ENCODE results near the gene AP1G1.
"Not testable (repeated sequence)": the region's sequence is repeated elsewhere in the genome, so short reads cannot be mapped to it uniquely, and the experiment has no call there.

Gene AP1G1

DNA sequence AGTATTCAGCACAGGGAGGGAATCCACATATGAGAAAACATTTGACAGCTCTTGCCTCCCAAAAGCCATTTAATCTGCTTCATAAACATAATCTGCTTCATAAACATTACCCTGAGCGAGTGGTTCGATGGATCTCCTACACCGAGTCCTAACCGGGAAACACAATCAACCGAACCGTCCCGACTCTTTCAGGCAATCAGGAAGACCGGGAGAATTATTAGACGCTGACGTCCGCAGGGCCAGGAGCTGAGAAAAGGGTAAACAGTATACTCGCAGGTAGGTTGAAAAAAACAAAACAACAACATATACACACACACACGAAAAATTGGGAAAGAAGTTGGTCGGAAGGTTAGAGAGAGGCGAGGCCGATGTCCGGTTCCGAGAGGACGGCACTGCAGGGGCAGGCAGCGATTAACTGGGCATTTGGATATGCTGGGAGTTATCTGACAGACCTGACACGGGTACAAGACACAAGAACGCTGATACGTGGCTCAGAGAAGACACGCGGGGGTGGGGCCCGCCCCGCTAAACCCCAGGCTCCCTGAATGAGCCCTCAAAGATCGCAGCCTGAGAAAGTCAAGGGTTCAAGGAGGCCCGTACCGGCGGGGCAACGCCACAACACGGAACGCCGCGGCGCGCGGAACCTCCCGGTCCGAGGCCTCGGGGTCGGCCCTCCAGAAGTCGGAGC is 585 bp downstream of the AP1G1 start:
- DNase-seq, result no peak

DNA sequence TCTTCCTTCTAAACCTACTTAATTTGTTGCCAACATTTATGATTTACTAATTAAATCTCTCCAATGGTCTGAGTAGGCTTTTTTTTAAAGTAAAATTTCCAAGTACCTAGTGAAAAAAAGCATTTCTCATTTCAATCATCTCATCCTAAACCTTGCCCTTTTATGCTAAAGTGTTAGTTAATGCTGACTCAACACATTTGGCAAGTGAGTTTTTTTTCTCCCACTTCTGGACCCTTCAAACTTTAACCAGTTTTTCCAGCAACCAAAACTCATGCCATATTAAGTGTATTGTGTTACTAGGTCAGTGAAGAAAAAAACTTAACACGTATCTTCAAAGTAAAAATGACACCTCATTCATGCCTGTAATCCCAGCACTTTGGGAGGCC is 5.3 kb downstream of the AP1G1 start:
- no peak for DNase-seq

DNA sequence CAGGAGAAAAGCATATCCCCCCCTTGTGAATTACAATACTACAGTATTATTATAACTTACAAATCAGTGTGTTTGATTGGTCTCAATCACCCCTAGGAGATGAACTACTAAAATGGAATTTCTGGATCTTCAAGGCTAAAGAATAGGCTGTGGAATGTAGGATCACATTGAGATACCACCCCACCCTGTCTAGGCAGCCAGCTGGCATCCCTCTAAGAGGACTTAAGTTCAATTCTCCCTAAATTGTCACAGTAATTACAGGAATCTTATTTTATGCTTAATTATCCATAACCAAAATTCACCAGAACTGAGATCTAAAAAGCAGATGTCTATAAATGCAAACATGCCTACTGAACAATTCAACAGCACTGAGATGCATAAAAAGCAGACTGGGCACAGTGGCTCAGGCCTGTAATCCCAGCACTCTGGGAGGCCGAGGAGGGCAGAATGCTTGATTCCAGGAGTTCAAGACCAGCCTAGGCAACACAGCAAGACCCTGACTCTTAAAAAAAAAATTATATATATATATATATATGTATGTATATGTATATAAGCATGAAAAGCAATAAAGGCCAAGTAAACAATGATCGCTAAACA is 12.0 kb downstream of the AP1G1 start:
- no peak for DNase-seq

DNA sequence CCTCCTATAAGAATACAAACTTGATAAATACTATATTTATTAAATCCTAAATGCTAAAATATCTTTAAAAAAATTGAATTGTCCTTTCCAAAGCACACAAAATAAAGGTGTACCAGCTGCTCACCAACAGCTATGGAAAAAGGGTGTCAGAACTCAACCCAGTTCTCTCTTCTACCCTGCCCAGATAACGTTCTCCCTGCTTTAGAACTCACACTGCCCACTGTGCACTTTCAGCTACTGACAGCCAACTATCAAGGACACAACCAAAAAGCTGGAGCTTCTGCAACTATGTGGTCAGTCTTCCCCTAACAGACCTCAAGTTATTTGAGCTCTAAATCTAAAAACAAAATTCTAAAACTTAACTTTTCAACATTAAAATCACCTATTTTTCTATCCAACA is 13.7 kb downstream of the AP1G1 start:
- no peak for DNase-seq

DNA sequence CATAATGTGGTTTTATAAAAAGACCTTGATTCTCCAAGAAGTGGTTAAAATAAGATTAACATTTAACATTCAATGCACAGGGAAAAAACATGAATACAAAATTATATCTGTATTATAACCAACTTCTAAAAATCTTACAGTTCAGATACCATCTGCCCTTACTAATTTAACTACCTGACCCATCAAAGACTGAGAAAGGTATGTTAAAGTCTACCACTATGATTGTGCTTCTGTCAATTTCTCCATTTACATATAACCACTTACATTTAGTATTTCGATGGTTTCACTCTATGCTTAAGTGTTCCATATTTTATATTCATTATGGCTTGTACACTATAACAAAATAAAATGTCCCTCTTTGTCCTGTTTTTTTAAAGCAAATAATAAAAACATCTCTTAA is 14.6 kb downstream of the AP1G1 start:
- no peak for DNase-seq

DNA sequence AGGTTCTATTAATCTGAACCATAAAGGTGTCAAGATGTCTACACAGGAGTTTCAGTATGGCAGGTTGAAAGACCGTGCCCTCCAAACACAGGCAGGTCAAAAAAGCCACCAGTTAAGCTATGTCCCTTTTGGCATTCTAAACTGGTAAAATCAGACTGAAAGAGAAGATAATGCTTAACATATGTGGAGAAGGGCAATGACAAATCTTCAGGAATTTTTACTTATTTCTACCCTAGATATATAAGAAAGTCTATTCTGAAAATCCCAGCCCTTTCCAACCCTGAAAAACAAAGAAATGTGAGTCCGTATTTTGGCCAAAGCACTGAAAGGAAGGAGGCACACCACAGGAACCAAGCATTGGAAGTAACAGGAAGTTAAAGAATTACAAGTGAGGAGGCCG is 16.5 kb downstream of the AP1G1 start:
- no peak for DNase-seq

DNA sequence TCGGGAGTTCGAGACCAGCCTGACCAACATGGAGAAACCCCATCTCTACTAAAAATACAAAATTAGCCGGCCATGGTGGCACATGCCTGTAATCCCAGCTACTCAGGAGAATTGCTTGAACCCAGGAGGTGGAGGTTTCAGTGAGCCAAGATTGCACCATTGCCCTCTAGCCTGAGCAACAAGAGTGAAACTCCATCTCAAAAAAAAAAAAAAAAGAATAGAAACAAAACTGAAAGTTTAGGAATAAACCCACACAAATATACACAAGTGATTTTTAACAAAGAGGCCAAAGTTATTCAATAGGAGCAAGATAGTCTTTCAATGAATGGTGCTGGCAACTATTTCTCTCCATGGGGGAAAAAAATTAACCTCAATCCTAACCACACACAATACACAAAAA is 18.3 kb downstream of the AP1G1 start:
- not testable (repeated sequence) for DNase-seq

DNA sequence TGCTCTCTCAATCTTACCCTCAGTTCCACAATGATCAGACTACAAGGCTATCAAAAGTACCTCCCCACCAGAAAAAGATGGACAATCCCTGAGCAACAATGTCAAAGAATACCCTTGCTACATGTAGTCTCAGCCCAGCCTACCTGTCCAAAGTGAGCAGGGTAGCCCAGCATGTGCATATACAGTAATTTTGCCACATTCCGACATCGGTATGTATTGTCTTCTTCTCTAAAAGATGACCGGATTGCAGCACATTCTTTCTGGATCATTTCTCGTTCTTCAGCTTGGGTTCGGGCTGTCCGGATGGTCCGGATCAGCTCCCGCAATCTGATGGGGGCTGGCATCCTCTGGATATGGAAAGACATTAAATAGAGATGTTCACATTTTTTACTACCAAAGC is 19.5 kb downstream of the AP1G1 start:
- no peak for DNase-seq

DNA sequence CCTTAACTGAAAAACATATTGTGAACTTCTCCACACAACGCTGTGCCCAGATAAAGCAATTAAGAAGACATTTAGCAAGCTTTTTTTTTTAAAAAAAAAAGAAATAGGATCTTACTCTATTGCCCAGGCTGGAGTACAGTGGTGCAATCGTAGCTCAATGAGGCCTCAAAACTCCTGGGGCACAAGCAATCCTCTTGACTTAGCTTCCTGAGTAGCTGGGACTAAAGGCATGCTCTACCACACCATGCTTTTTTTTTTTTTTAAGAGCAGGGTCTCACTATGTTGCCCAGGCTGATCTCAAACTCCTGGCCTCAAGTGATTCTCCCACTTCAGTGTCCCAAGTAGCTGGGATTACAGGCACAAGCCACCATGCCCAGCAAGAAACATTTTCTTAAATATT is 20.1 kb downstream of the AP1G1 start:
- DNase-seq, result no peak

DNA sequence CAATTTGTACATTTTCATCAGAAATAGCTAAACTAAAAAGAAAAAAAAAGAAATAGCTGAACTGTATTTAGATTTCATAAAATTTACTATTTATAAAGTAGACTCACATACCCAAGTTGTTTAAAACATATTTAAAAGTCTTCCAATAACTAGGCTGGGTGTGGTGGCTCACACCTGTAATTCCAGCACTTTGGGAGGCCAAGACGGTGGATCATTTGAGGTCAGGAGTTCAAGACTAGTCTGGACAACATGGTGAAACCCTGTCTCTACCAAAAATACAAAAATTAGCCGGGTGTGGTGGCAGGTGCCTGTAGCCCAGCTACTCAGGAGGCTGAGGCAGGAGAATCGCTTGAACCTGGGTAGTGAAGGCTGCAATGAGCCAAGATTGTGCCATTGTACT is 23.5 kb downstream of the AP1G1 start:
- not testable (repeated sequence) for DNase-seq

DNA sequence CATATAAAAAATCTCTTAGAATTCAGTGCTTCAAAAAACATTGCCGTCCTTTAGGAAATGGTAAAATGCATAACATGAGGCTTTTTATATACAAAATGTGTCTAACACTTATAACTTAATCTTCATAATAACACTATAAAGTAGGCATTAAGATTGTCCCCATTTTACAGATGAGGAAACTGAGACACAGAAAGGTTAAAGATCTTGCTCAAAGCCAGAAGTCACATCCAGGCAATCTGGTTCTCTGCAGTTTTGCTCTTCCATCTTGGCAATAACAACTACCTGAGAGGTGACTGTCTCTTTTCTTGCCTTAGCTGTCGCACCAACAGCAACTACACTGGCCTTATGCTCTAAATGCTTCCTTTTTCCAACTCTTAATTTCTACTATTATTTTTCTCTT is 24.5 kb downstream of the AP1G1 start:
- no peak for DNase-seq

DNA sequence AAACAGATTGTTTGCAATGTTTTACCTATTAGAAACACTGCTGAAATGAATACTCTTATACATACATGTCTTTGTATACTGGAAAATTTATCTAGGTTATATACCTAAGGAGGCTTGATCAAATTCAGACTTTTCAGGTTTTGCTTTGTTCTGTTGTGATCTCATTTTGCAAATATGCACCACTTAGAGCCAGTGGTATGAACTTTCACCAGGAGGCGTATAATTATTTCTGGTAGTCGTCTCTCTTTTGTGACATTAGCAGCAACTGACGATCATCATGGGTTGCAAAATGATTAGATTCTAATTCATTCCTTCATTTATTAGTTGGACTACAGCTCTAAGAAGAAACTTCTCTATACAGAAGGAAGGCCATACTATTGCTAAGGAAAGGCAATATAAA is 26.9 kb downstream of the AP1G1 start:
- DNase-seq, result no peak

DNA sequence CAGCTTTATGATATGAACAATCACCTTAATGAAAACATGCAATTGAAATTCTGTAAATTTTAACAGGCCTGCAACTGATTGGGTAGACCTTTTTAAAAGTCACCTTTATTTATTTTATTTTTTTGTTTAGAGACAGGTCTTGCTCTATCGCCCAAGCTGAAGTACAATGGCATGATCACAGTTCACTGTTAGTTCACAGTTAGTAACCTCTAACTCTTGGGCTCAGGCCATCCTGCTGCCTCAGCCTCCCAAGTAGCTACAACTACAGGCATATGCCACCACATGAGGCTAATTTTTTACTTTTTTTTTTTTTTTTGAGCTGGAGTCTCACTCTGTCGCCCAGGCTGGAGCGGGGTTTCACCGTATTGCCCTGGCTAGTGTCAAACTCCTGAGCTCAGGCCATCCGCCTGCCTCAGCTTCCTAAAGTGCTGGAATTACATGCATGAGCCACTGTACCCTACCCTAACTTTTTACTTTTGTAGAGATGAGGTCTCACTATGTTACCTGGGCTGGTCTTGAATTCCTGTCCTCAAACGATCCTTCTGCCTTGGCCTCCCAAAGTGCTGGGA is 28.0 kb downstream of the AP1G1 start:
- no peak for DNase-seq

DNA sequence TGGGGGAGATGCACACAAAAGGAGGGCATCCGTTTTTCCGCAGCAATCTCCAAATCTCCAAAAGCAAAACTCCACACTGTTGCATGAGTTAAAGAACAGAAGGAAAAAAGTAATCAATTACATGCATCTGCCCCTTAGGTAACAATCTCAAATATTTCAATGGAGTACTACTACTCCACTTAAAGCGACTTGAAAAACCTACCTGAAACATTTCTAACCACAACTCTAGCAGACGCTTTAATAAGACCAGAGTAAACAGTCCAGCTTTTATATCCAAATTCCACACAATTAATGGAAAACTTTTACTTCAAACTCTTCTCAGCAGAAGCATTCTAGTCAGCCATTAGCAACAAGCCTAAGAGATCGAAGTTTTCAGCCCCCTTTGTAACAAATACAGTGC is 29.9 kb downstream of the AP1G1 start:
- no peak for DNase-seq

DNA sequence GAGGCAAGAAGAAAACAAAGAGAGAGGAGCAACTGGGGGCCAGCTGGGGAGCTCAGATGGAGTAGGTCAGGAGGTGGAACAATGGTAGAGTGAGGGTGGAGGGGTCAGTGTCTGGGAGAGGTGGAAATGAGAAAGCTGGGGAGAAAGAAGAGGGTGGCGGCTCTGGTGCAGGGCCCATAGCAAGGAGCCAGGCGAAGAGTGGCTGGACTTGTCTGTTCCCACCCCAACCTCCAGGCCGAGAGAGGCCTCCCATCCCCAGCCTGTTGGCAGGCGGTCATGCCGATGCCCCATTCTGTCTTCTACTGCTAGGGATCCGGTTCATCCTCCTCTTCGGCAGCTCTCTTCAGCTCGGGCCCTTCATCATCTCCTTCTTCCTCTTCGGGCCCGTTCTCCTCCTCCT is 31.3 kb downstream of the AP1G1 start:
- DNase-seq, result no peak

DNA sequence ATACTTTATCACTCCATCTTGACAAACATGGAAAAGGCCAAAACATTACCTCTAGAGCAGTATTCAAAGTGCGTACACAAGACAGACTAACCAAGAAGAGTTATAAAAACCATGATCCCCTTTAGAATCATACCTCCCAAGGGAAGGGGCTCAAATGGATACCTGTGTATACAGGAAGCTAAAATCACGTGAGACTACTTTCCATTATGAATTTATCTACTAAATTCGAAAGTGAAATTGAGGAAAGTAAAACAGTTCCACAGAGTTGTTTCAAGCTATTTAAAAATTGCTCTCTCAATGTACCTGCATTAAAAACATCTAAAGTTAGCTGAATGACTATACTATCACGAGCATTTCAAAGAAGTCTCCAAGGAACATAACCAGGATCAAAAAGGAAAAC is 32.7 kb downstream of the AP1G1 start:
- peak in 1 of 2 donors; percentile 22 for DNase-seq

DNA sequence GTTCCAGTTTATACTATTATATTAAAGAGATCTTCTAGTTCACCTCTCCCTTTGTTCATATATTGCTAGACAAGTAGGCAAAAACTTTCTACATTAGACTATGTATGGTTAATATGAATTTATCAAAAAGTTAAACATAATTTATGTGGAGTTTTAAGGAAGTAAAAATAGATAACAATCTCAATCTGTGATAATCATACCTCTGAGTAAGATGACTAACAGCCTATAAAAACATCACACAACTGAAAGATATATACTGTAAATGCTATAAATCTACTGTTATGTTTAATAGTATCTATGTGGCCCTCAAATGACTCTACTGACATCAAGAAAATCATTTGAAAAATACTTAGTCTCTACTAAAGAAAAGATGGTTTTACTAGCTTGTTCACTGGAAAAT is 37.1 kb downstream of the AP1G1 start:
- no peak for DNase-seq

DNA sequence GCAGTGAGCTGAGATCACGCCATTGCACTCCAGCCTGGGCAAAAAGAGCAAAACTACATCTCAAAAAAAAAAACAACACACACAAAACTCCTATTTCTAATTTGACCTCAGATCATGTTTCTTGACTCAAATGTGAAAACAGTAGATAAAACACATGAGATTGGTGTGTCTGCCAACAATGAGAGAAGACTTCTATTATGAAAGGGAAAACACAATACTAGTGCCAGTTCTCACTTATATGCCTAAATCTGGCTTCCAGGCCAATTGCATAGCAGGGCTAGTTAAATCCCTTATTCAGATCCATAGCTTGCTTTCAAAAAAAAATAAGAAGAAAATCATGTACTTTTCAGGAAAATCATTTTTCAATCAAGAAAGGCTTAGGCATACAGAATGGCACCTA is 39.4 kb downstream of the AP1G1 start:
- DNase-seq, result no peak

DNA sequence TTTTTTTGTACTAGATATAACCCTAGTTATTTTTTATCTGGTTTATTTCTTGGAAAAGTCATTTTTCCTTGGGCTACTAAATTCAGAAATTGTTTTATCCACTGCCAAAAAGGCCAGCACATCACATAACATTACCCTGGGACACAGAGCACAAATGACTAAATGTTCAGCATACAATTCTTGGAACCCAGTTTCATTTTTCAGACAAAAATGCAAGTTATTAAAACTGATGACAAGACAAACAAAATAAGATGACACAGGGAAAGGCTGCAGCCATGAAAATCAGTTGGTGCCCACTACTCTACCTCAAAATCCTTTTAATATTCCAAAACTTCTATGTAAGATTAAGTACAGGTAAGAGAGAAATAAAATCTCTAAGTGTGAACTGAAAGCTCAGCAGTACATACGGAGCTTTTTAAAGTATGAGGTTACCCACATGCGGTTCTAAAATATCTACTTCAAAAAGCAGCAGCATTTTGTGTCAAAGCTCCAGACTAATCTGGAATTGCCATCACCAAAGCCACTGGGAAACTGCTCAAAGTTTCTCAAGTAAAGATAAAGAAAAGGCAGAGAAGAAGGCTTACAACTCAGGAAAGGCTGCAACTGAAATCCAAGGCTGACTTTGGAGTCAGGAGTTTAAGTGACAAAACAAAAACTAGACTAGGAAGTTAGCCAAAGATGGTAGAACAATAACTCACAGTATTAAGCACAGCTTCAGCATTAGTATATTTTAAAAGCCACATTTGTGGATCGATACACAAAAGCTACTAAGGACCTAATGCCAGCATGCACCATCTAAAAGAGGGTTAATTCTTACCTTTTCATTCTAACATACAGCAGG is 41.4 kb downstream of the AP1G1 start:
- DNase-seq, result no peak

DNA sequence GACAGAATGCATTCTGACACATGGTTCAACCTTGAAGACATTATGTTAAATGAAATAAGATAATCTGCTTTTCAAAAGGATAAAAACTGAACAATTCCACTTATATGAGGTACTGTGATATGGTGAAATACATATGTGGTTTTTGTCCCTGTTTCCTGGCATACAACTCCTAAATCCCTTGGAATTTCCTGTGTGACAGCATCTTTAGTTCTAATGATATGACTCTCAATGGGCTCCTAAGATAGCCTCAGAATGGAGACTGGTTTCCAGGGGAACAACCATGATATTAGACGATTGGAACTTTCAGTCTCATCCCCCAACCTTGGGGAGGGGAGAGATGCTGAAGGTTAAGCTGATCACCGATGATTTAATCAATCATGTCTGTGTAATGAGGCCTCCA is 46.4 kb downstream of the AP1G1 start:
- no peak for DNase-seq

DNA sequence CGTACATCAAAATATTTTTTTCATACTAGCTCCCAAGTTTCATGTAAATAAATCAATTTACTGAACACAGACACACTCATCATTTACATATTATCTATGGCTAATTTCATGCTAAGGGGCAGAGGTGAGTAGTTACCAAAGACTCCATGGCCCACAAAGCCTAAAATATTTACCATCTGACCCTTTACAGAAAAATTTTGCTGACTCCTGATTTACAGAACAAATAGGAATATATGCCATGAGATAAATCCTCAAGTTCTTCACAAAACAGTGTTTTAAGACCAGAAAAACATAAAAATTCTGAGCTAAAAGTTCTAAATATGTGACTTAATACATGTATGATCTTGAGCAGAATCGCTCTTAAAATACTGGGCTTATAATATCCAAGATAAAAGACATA is 47.5 kb downstream of the AP1G1 start:
- no peak for DNase-seq

DNA sequence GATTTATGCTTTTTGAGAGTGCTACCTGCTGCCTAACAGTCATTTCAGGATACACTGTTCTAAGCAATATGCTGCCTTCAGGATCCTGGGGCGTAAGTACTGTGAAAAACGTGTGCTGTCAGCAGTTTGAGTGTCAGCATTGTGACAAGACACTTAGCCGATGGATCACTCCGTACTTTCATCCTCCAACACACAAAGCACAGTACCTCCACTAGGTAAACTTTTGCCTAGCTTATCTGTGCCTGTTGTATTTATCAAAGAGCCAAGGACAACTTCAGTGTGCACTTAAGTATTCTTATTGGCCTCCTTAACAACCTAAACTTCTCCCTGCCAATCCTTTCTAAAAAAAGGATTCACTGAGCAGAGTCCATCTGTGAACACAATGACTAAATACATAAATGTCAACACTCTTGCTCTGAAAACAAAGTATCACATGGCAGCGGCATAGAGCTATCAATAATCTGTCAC is 50.3 kb downstream of the AP1G1 start:
- no peak for DNase-seq

DNA sequence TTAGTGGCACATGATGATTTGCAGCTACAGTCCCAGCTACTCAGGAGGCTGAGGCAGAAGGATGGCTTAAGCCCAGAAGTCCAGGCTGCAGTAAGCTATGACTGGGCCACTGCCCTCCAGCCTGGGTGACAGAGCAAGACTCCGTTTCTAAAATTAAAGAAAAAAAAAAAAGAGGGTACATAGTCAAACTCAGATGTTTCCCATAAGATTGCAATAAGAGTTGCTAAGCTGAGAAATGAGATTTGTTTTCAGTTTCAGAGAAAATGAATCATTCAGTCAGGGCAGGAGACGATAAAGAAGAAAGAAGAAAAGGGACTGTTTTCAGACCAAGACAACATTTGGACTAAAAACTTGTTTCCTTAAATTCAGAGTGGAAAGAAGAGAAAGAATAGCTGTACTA is 54.0 kb downstream of the AP1G1 start:
- DNase-seq, result no peak

DNA sequence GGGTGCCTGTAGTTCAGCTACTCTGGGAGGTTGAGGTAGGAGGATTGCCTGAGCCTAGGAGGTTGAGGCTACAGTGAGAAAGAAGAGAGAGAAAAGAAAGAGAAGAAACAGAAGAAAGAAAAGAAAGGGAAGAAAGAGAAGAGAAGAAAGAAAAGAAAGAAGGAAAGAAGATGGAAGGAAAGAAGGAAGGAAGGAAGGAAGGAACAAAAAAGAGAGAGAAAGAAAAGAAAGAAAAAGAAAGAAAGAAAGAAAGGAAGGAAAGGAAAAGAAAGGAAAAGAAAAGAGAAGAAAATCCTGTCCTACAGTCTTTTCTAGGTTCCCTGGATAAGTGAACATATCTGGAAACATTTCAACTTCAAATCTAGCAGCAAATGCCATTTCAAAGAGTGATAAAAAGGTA is 54.5 kb downstream of the AP1G1 start:
- DNase-seq, result no peak

All from CD4-positive, alpha-beta T cell treated with Interleukin-4 for 1 hour (primary cell).